Esophagus muscularis mucosa (tissue), 4 donors: ENCODE data around the gene ABHD16B. TPM values are rescaled to one million over a fixed set of nuclear protein-coding genes. Genes with fewer than 3 reads are reported as not detected.

Experiments
- DNase-seq: peaks from one replicate; pipeline ENCODE4 v3.0.0-alpha.2; 2017; ENCODE audit errors: extremely low spot score
- H3K27ac ChIP-seq, 4 donors: fragments of 200-600 bp; sonication (generic); replicated peaks in 1 of 4; 1 replicate in 3 of 4; 2 replicates in 1 of 4; pipeline ENCODE4 v1.5.1; 2016 to 2019; ENCODE audit warnings: mild to moderate bottlenecking in 1 of 4
- H3K27me3 ChIP-seq, 4 donors: fragments of 200-600 bp; sonication (generic); one replicate each; pipeline versions ENCODE4 v1.5.1 to v1.6.0; 2016 to 2019
- H3K36me3 ChIP-seq, 4 donors: fragments of 200-600 bp; sonication (generic); one replicate each; pipeline ENCODE4 v1.5.1; 2016 to 2019
- H3K4me1 ChIP-seq, 4 donors: fragments of 200-600 bp; sonication (generic); one replicate each; pipeline ENCODE4 v1.5.1; 2016 to 2019
- H3K4me3 ChIP-seq, 4 donors: fragments of 200-600 bp; sonication (generic); 1 replicate in 2 of 4; 2 replicates in 2 of 4; pipeline ENCODE4 v1.5.1; 2016 to 2019; ENCODE audit warnings: mild to moderate bottlenecking in 4 of 4, moderate library complexity in 1 of 4
- H3K9me3 ChIP-seq, 4 donors: fragments of 200-600 bp; sonication (generic); 1 replicate in 3 of 4; 2 replicates in 1 of 4; pipeline ENCODE4 v1.5.1; 2016 to 2019
- EP300 ChIP-seq: sonication (generic); formaldehyde crosslinking; IDR thresholded peaks from one replicate; pipeline ENCODE4 v1.6.1; 2017; ENCODE audit warnings: antibody characterized with exemption
- POLR2A ChIP-seq: fragments of 450-650 bp; IDR thresholded peaks from one replicate; pipeline ENCODE4 v1.6.1; 2017; ENCODE audit warnings: antibody characterized with exemption, moderate library complexity, mild to moderate bottlenecking, low read depth
- POLR2AphosphoS5 ChIP-seq, 2 donors: sonication (generic); formaldehyde crosslinking; IDR thresholded peaks; one replicate each; pipeline ENCODE4 v1.6.1; 2017; ENCODE audit warnings: antibody characterized with exemption in 2 of 2
- WGBS: methylation state at CpG from one replicate; pipeline ENCODE4 v1.1.5; 2018; 5-methylcytosine and 5-hydroxymethylcytosine counted together
- intact Hi-C: fragments of 100-400 bp; cut with DNase I; formaldehyde crosslinking; loops from one replicate; pipeline ENCODE4 v1.15.1; 2023
- total RNA-seq, 4 donors: library from RNA; depleted of rRNA; stranded (reverse); fragments of >200 nt; gene quantifications; one replicate each; pipeline versions ENCODE4 v1.1.0 to v1.2.1, GENCODE V29; 2016
- TF ChIP-seq, protein P1 (sequence below), 3 experiments: fragments of 200-600 bp in 2 of 3; fragments of 450-650 bp in 1 of 3; sonication (generic) in 2 of 3; IDR thresholded peaks; one replicate each; pipeline ENCODE4 v1.5.1; 2017 to 2019; ENCODE audit warnings: antibody characterized with exemption in 3 of 3, mild to moderate bottlenecking in 2 of 3, moderate library complexity in 1 of 3

Gene ABHD16B
- total RNA-seq, 4 donors from 2014 or later, result not detected

DNA sequence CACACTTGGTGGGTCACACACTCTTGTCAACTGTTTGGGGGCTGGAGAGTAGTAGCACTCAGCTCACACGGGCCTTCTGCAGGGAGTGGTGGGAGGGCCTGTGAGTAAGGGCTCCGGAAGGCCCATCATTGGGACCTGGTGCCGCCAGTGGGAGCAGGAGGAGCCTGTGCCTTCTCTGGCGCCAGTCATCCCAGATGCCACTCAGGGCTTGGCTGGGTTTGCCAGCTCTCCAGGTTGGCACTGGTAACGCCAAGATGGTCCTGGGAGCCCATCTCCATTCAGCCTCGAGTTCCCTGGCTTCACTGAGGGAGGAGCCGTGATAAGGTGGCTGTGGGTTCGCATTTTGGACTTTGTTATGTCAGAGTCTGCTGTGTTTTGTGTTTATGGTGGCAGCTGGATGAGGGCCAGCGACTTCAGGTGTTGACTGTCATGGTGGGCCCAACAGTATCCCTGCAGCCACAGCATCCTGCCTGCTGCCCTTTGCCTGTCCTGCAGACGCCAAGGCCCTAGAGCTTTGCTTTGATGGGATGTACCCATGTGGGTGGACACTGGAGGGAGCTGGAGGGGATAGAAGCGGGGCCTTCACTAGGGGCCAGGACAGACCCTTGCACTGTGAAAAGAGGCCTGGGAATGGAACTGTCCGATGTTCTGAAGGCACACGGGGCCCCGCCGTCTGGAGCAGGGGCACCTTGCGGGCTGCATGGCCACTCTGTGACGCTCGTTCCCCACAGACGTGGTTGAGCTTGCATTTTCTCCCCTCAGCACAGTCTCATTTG lies 20.3 kb downstream of the ABHD16B start:
- WGBS, result 87% methylated on average over 17 of the region's 19 CpGs
- peaks cover 40 to 91% (median 87%) of the 10 kb centered on the region in 4 donors for H3K36me3 ChIP-seq

DNA sequence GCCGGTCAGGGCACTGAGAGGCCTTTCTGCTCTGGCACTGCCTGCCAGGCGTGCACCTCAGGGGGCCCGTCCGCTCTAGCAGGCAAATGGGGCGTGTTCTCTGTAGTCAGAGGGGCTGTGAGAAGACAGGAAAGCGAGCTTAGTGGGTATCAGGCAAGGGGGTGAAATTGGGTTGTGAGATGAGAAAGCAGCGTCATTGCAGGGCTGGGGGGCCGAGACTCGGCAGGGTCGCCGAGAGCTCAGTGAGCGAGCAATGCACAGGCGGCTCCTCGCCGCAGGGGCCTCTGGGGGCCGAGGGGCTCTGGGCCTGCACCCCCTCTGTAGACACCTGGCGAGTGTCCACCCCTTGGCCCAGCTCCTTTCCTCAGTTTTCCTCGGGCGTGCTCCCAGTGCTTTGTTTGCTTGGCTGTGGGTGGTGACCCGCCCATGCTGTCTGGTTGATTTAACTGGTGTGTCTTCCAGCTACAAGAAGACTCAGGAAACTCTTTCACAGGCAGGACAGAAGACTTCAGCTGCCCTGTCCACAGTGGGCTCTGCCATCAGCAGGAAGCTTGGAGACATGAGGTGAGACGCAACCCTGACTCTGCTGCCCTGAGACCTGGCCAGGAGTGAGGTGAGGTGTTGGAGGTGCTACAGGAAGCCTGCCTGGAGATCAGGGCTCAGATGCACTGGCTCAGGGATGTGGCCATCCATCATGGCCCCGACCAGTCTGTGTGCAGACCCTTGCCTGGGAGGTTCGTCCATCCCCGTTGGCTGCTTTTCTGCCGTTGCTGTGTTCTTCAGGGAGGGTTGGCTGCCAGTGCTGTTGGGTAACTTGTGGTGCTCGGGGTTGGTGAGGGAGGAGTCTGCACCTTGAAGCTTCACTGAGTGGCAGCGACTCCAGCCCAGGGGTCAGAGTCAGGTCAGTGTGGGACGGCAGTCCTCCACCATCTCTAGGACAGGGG lies 21.2 kb downstream of the ABHD16B start:
- Histone ChIP-seq H3K9me3 (no peaks in the 10 kb centered on the region), H3K27me3 (no peaks in the 10 kb centered on the region), H3K27ac (no peak overlapping the region), H3K4me3 (no peak overlapping the region), H3K36me3 (peaks cover 35 to 91% (median 86%) of the 10 kb centered on the region in 4 donors), H3K4me1 (peaks cover 0 to 7% (median 2%) of the 10 kb centered on the region in 4 donors)
- no peak for DNase-seq
- no peak for TF ChIP-seq EP300
- TF ChIP-seq, protein P1, sequence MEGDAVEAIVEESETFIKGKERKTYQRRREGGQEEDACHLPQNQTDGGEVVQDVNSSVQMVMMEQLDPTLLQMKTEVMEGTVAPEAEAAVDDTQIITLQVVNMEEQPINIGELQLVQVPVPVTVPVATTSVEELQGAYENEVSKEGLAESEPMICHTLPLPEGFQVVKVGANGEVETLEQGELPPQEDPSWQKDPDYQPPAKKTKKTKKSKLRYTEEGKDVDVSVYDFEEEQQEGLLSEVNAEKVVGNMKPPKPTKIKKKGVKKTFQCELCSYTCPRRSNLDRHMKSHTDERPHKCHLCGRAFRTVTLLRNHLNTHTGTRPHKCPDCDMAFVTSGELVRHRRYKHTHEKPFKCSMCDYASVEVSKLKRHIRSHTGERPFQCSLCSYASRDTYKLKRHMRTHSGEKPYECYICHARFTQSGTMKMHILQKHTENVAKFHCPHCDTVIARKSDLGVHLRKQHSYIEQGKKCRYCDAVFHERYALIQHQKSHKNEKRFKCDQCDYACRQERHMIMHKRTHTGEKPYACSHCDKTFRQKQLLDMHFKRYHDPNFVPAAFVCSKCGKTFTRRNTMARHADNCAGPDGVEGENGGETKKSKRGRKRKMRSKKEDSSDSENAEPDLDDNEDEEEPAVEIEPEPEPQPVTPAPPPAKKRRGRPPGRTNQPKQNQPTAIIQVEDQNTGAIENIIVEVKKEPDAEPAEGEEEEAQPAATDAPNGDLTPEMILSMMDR (IDR thresholded peaks at IDR 0.05), result no peak
- no peak for TF ChIP-seq POLR2A
- no peak for TF ChIP-seq POLR2AphosphoS5 (IDR thresholded peaks at IDR 0.05)
- 79% methylated on average over 18 of the region's 28 CpGs for WGBS
- intact Hi-C loops, result no loop called here

More for the DNA sequence above, 20.3 kb downstream of the ABHD16B start:
- no peaks in the 10 kb centered on the region for H3K27me3 ChIP-seq
- H3K4me3 ChIP-seq, result no peak overlapping the region
- H3K4me1 ChIP-seq, result peaks cover 0 to 7% (median 2%) of the 10 kb centered on the region in 4 donors
- no peak for TF ChIP-seq POLR2AphosphoS5 (IDR thresholded peaks at IDR 0.05)
- TF ChIP-seq, protein P1 (IDR thresholded peaks at IDR 0.05), result no peak
- no peak for TF ChIP-seq EP300
- no peak for TF ChIP-seq POLR2A
- intact Hi-C loops, result no loop called here
- no peak for DNase-seq
- H3K27ac ChIP-seq, result no peak overlapping the region
- H3K9me3 ChIP-seq, result no peaks in the 10 kb centered on the region

DNA sequence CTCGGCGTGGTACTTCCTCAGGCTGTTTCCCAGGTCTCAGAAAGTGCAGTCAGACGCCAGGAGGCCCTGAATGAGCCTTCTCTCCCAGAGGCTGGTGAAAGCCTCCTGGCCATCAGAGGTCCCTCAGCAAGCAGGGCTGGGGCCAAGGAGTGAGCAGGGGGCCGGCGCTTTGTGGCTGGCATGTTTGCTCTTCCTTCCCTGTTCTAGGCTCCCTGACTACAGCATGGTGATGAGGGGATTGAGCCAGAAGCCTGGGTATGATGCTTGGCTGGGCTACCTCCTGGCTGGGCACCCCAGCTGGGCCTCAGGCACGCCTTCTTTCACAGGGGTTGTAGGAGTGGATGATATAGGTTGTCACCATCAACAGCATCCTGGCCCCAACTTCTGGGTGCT lies 21.9 kb downstream of the ABHD16B start:
- Histone ChIP-seq H3K27ac (no peak overlapping the region), H3K27me3 (no peaks in the 10 kb centered on the region), H3K9me3 (no peaks in the 10 kb centered on the region), H3K4me1 (peaks cover 0 to 7% (median 2%) of the 10 kb centered on the region in 4 donors), H3K4me3 (no peak overlapping the region), H3K36me3 (peaks cover 29 to 91% (median 86%) of the 10 kb centered on the region in 4 donors)
- TF ChIP-seq EP300 (no peak), POLR2A (no peak), POLR2AphosphoS5 (IDR thresholded peaks at IDR 0.05) (no peak)
- TF ChIP-seq, protein P1 (IDR thresholded peaks at IDR 0.05), result no peak
- WGBS, result 95% methylated on average over 4 of the region's 6 CpGs
- intact Hi-C loops, result no loop called here
- no peak for DNase-seq

DNA sequence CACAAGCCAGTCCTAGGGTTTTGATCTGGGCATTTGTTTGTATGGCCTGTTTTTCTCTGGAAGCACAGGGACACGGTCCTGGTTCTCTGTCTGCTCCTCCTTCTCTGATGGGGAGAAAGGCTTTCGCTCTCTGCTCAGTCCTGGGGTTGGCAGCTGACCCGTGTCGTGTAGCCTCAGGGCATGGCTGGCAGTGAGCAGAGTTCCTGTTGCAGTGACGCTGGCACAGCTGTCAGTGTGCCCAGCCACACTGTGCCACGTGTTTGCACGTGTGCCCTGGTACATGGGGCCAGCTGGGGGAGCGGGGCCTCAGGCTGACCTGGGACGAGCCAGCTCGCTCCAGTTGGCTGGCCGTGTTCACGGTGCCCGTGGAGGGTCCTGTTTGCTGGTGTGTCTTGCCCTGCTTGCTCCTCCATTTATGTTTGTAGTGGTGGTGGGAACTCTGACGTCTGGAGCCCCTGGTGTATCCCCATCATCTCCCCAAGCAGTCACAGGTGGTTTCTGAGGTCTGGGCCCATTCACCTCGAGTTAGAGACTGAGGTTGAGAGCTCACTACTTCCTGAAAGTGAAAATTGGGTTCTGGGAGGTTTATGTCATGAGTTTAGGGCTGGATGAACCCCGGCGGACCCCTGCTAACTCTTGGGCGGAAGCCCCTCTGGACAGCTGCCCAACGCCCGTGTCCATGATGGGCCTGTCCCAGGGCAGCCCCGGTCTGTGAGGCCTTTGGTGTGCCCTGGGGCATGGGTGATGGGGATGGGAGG lies 23.4 kb downstream of the ABHD16B start:
- Histone ChIP-seq H3K4me3 (no peak overlapping the region), H3K36me3 (peaks cover 32 to 94% (median 89%) of the 10 kb centered on the region in 4 donors), H3K27ac (no peak overlapping the region), H3K27me3 (no peaks in the 10 kb centered on the region), H3K9me3 (no peaks in the 10 kb centered on the region), H3K4me1 (peaks cover 0 to 7% (median 2%) of the 10 kb centered on the region in 4 donors)
- no peak for TF ChIP-seq POLR2A
- TF ChIP-seq EP300, result no peak
- no peak for TF ChIP-seq POLR2AphosphoS5 (IDR thresholded peaks at IDR 0.05)
- TF ChIP-seq, protein P1 (IDR thresholded peaks at IDR 0.05), result no peak
- 86% methylated on average over 19 of the region's 21 CpGs for WGBS
- DNase-seq, result no peak
- intact Hi-C loops, result no loop called here
